CD4-positive, CD25-positive, alpha-beta regulatory T cell (primary cell): ENCODE measurements around the gene GPR39. TPM values are rescaled to one million over a fixed set of nuclear protein-coding genes. Genes with fewer than 3 reads are reported as not detected.

Source experiments
- ATAC-seq, 2 donors: fragments of 150-1000 bp; cut with Tn5 transposase; one replicate each; pipeline ENCODE4 v1.10.0; 2021; ENCODE audit warnings: low read depth in 2 of 2, moderate number of reproducible peaks in 2 of 2, moderate library complexity in 1 of 2
- DNase-seq, 3 donors: peaks; one replicate each; pipeline versions ENCODE4 v3.0.0 to v3.0.0-alpha.2; 2012 to 2022; ENCODE audit warnings: mixed read lengths in 1 of 3
- H3K27ac ChIP-seq: one replicate; pipeline ENCODE4 v1.7.0; 2013; ENCODE audit warnings: mild to moderate bottlenecking, low read length; ENCODE audit not compliant: insufficient read depth, poor library complexity, severe bottlenecking
- H3K27me3 ChIP-seq: one replicate; pipeline ENCODE4 v1.7.0; 2013; ENCODE audit warnings: low read length; ENCODE audit not compliant: control insufficient read depth, insufficient read depth
- H3K36me3 ChIP-seq: one replicate; pipeline ENCODE4 v1.7.0; 2013; ENCODE audit warnings: mild to moderate bottlenecking, low read length, moderate library complexity; ENCODE audit not compliant: control insufficient read depth, insufficient read depth
- H3K4me1 ChIP-seq: 2 replicates; pipeline ENCODE4 v1.7.0; 2013; ENCODE audit warnings: mild to moderate bottlenecking, low read length; ENCODE audit not compliant: insufficient read depth, control insufficient read depth, poor library complexity, severe bottlenecking
- H3K4me3 ChIP-seq: one replicate; pipeline ENCODE4 v1.7.0; 2013; ENCODE audit warnings: low read depth, mild to moderate bottlenecking, low read length, moderate library complexity
- H3K9me3 ChIP-seq, 2 experiments: 1 replicate in 1 of 2; 2 replicates in 1 of 2; pipeline ENCODE4 v1.7.0; 2013; ENCODE audit warnings: low read length in 2 of 2, mild to moderate bottlenecking in 1 of 2, moderate library complexity in 1 of 2; ENCODE audit not compliant: control insufficient read depth in 2 of 2
- H3K27ac Mint-ChIP-seq, 3 donors: one replicate each; pipeline ENCODE4 v1.8.0; 2020 to 2022; ENCODE audit warnings: mild to moderate bottlenecking in 3 of 3, mixed read lengths in 3 of 3, moderate library complexity in 2 of 3
- H3K27me3 Mint-ChIP-seq: one replicate; pipeline ENCODE4 v1.8.0; 2022; ENCODE audit warnings: mild to moderate bottlenecking, mixed read lengths
- H3K36me3 Mint-ChIP-seq: one replicate; pipeline ENCODE4 v1.8.0; 2020; ENCODE audit warnings: mixed read lengths
- H3K4me1 Mint-ChIP-seq, 4 donors: one replicate each; pipeline ENCODE4 v1.8.0; 2020 to 2022; ENCODE audit warnings: mixed read lengths in 4 of 4, mild to moderate bottlenecking in 1 of 4
- H3K4me3 Mint-ChIP-seq, 4 donors: one replicate each; pipeline ENCODE4 v1.8.0; 2020 to 2022; ENCODE audit warnings: mild to moderate bottlenecking in 4 of 4, mixed read lengths in 4 of 4, moderate library complexity in 3 of 4
- H3K9me3 Mint-ChIP-seq, 7 donors: one replicate each; pipeline ENCODE4 v1.8.0; 2020 to 2022; ENCODE audit warnings: mixed read lengths in 7 of 7, mild to moderate bottlenecking in 3 of 7, moderate library complexity in 2 of 7
- polyA plus RNA-seq, 4 donors: library from polyadenylated mRNA; unstranded; fragments of 300-500 nt; fragmentation: Illumina TruSeq; gene quantifications; one replicate each; pipeline ENCODE4 v1.2.3, GENCODE V29; 2021
- total RNA-seq: library from RNA; stranded (reverse); gene quantifications from one replicate; pipeline ENCODE4 v1.2.3, GENCODE V29; 2022

GPR39 gene
- total and polyA plus RNA-seq, 5 donors from 2014 or later: not detected

- Mint-ChIP-seq H3K4me1 (peaks cover 0 to 5% (median 0%) of the 10 kb centered on the region in 4 donors), H3K27ac (no peak overlapping the region), H3K36me3 (no peaks in the 10 kb centered on the region), H3K27me3 (peaks cover 28% of the 10 kb centered on the region), H3K4me3 (no peak overlapping the region), H3K9me3 (peaks cover 0 to 2% (median 0%) of the 10 kb centered on the region in 7 donors)
- Histone ChIP-seq H3K9me3 (no peaks in the 10 kb centered on the region), H3K27me3 (peaks cover 2% of the 10 kb centered on the region), H3K27ac (no peak overlapping the region), H3K36me3 (no peaks in the 10 kb centered on the region), H3K4me3 (no peak overlapping the region), H3K4me1 (no peaks in the 10 kb centered on the region)
- DNase-seq (no peak), ATAC-seq (no peak)
Observed at GRCh38 chr2:132671151-132671835, 254.7 kb downstream of the GPR39 start.

- no peaks in the 10 kb centered on the region for H3K36me3 Mint-ChIP-seq
- no peak overlapping the region for H3K4me3 Mint-ChIP-seq
- peaks cover 4% of the 10 kb centered on the region for H3K27me3 Mint-ChIP-seq
- peaks cover 0 to 5% (median 0%) of the 10 kb centered on the region in 7 donors for H3K9me3 Mint-ChIP-seq
- Histone ChIP-seq H3K36me3 (no peaks in the 10 kb centered on the region), H3K4me1 (no peaks in the 10 kb centered on the region), H3K4me3 (no peak overlapping the region), H3K9me3 (no peaks in the 10 kb centered on the region), H3K27me3 (peaks cover 2% of the 10 kb centered on the region), H3K27ac (no peak overlapping the region)
- H3K27ac Mint-ChIP-seq: no peak overlapping the region
- ATAC-seq (no peak), DNase-seq (no peak)
- H3K4me1 Mint-ChIP-seq: no peaks in the 10 kb centered on the region
Observed at GRCh38 chr2:132676999-132677398, 260.4 kb downstream of the GPR39 start.

- no peaks in the 10 kb centered on the region for H3K36me3 ChIP-seq
- Mint-ChIP-seq H3K4me3 (no peak overlapping the region), H3K36me3 (no peaks in the 10 kb centered on the region), H3K27me3 (no peaks in the 10 kb centered on the region), H3K27ac (no peak overlapping the region), H3K4me1 (no peaks in the 10 kb centered on the region), H3K9me3 (peaks cover 0 to 5% (median 0%) of the 10 kb centered on the region in 7 donors)
- no peak overlapping the region for H3K27ac ChIP-seq
- no peaks in the 10 kb centered on the region for H3K27me3 ChIP-seq
- H3K4me3 ChIP-seq: no peak overlapping the region
- H3K4me1 ChIP-seq: no peaks in the 10 kb centered on the region
- ATAC-seq (no peak), DNase-seq (no peak)
- H3K9me3 ChIP-seq: no peaks in the 10 kb centered on the region
Observed at GRCh38 chr2:132677661-132678060, 261.1 kb downstream of the GPR39 start.

GRCh38 chr2:132678483-132678882, 261.9 kb downstream of the GPR39 start:
- ATAC-seq: no peak
- no peaks in the 10 kb centered on the region for H3K27me3 Mint-ChIP-seq
- no peak overlapping the region for H3K4me3 ChIP-seq
- no peak for DNase-seq
- no peaks in the 10 kb centered on the region for H3K36me3 Mint-ChIP-seq
- H3K27ac ChIP-seq: no peak overlapping the region
- H3K27ac Mint-ChIP-seq: no peak overlapping the region
- no peaks in the 10 kb centered on the region for H3K36me3 ChIP-seq
- H3K4me1 Mint-ChIP-seq: no peaks in the 10 kb centered on the region
- no peak overlapping the region for H3K4me3 Mint-ChIP-seq
- H3K4me1 ChIP-seq: no peaks in the 10 kb centered on the region
- H3K9me3 Mint-ChIP-seq: peaks cover 0 to 5% (median 0%) of the 10 kb centered on the region in 7 donors
- no peaks in the 10 kb centered on the region for H3K9me3 ChIP-seq
- no peaks in the 10 kb centered on the region for H3K27me3 ChIP-seq

GRCh38 chr2:132680544-132680943, 263.9 kb downstream of the GPR39 start:
- no peaks in the 10 kb centered on the region for H3K27me3 ChIP-seq
- Mint-ChIP-seq H3K36me3 (no peaks in the 10 kb centered on the region), H3K27ac (no peak overlapping the region), H3K9me3 (peaks cover 0 to 9% (median 0%) of the 10 kb centered on the region in 7 donors), H3K4me1 (no peaks in the 10 kb centered on the region), H3K27me3 (no peaks in the 10 kb centered on the region), H3K4me3 (no peak overlapping the region)
- no peaks in the 10 kb centered on the region for H3K9me3 ChIP-seq
- H3K27ac ChIP-seq: no peak overlapping the region
- no peaks in the 10 kb centered on the region for H3K4me1 ChIP-seq
- H3K4me3 ChIP-seq: no peak overlapping the region
- no peaks in the 10 kb centered on the region for H3K36me3 ChIP-seq
- DNase-seq: no peak
- no peak for ATAC-seq

- ATAC-seq: no peak
- no peak for DNase-seq
- Mint-ChIP-seq H3K4me1 (no peaks in the 10 kb centered on the region), H3K27me3 (no peaks in the 10 kb centered on the region), H3K9me3 (peaks cover 0 to 9% (median 0%) of the 10 kb centered on the region in 7 donors), H3K4me3 (no peak overlapping the region), H3K36me3 (no peaks in the 10 kb centered on the region), H3K27ac (no peak overlapping the region)
- no peaks in the 10 kb centered on the region for H3K36me3 ChIP-seq
- no peak overlapping the region for H3K27ac ChIP-seq
- H3K9me3 ChIP-seq: no peaks in the 10 kb centered on the region
- no peak overlapping the region for H3K4me3 ChIP-seq
- H3K27me3 ChIP-seq: no peaks in the 10 kb centered on the region
- no peaks in the 10 kb centered on the region for H3K4me1 ChIP-seq
Observed at GRCh38 chr2:132681766-132682165, 265.2 kb downstream of the GPR39 start.

GRCh38 chr2:132690664-132691303, 274.2 kb downstream of the GPR39 start:
- no peaks in the 10 kb centered on the region for H3K36me3 Mint-ChIP-seq
- H3K4me3 Mint-ChIP-seq: no peak overlapping the region
- peaks cover 0 to 7% (median 2%) of the 10 kb centered on the region in 7 donors for H3K9me3 Mint-ChIP-seq
- H3K4me1 Mint-ChIP-seq: no peaks in the 10 kb centered on the region
- H3K36me3 ChIP-seq: no peaks in the 10 kb centered on the region
- no peak for DNase-seq
- H3K27me3 Mint-ChIP-seq: no peaks in the 10 kb centered on the region
- no peaks in the 10 kb centered on the region for H3K9me3 ChIP-seq
- H3K27me3 ChIP-seq: no peaks in the 10 kb centered on the region
- ATAC-seq: no peak
- no peak overlapping the region for H3K27ac Mint-ChIP-seq
- no peaks in the 10 kb centered on the region for H3K4me1 ChIP-seq
- no peak overlapping the region for H3K27ac ChIP-seq
- no peak overlapping the region for H3K4me3 ChIP-seq

GRCh38 chr2:132691556-132691955, 275.0 kb downstream of the GPR39 start:
- no peak overlapping the region for H3K4me3 Mint-ChIP-seq
- no peaks in the 10 kb centered on the region for H3K9me3 ChIP-seq
- H3K9me3 Mint-ChIP-seq: peaks cover 0 to 7% (median 2%) of the 10 kb centered on the region in 7 donors
- no peak overlapping the region for H3K27ac Mint-ChIP-seq
- no peak for ATAC-seq
- no peak overlapping the region for H3K27ac ChIP-seq
- no peaks in the 10 kb centered on the region for H3K36me3 Mint-ChIP-seq
- no peaks in the 10 kb centered on the region for H3K27me3 ChIP-seq
- no peaks in the 10 kb centered on the region for H3K4me1 ChIP-seq
- no peaks in the 10 kb centered on the region for H3K36me3 ChIP-seq
- DNase-seq: no peak
- H3K4me3 ChIP-seq: no peak overlapping the region
- no peaks in the 10 kb centered on the region for H3K4me1 Mint-ChIP-seq
- H3K27me3 Mint-ChIP-seq: no peaks in the 10 kb centered on the region
